Endodermal cell (in vitro differentiated cells): ENCODE measurements around the gene PPP1R14C. TPM values are rescaled to one million over a fixed set of nuclear protein-coding genes. Genes with fewer than 3 reads are reported as not detected.

Experiments used
- DNase-seq: peaks from one replicate; pipeline ENCODE4 v3.0.0-alpha.2; 2017
- H3K27ac ChIP-seq: 2 replicates; pipeline ENCODE4 v1.5.1; 2013; ENCODE audit warnings: mild to moderate bottlenecking, low read depth, low read length, moderate library complexity
- H3K27me3 ChIP-seq: 2 replicates; pipeline ENCODE4 v1.6.1; 2013; ENCODE audit warnings: mild to moderate bottlenecking, low read length, moderate library complexity; ENCODE audit not compliant: insufficient read depth, control insufficient read depth, poor library complexity, severe bottlenecking
- H3K36me3 ChIP-seq: 2 replicates; pipeline ENCODE4 v1.7.0; 2013; ENCODE audit warnings: mild to moderate bottlenecking, low read length, moderate library complexity; ENCODE audit not compliant: control insufficient read depth, insufficient read depth
- H3K4me1 ChIP-seq: one replicate; pipeline ENCODE4 v1.7.0; 2013; ENCODE audit warnings: low read length; ENCODE audit not compliant: control insufficient read depth, insufficient read depth
- H3K4me3 ChIP-seq: 2 replicates; pipeline ENCODE4 v1.5.1; 2013; ENCODE audit warnings: mild to moderate bottlenecking, low read length, moderate library complexity
- H3K9ac ChIP-seq: 2 replicates; pipeline ENCODE4 v1.6.1; 2013; ENCODE audit warnings: mild to moderate bottlenecking, low read length, moderate library complexity; ENCODE audit not compliant: poor library complexity, severe bottlenecking; ENCODE audit errors: extremely low read depth
- H3K9me3 ChIP-seq: 2 replicates; pipeline ENCODE4 v1.6.1; 2013; ENCODE audit warnings: mild to moderate bottlenecking, low read length, moderate library complexity; ENCODE audit not compliant: control insufficient read depth
- H3K27ac Mint-ChIP-seq: 2 replicates; pipeline ENCODE4 v1.8.0; 2020; ENCODE audit warnings: mixed read lengths
- H3K27me3 Mint-ChIP-seq: 2 replicates; pipeline ENCODE4 v1.8.0; 2021; ENCODE audit warnings: mild to moderate bottlenecking, mixed read lengths; ENCODE audit not compliant: insufficient read depth
- H3K36me3 Mint-ChIP-seq: 2 replicates; pipeline ENCODE4 v1.8.0; 2020; ENCODE audit warnings: low read depth, mixed read lengths
- H3K4me1 Mint-ChIP-seq: 2 replicates; pipeline ENCODE4 v1.8.0; 2020; ENCODE audit warnings: mixed read lengths
- H3K4me3 Mint-ChIP-seq: 2 replicates; pipeline ENCODE4 v1.8.0; 2020; ENCODE audit warnings: mild to moderate bottlenecking, moderate library complexity, mixed read lengths
- H3K9me3 Mint-ChIP-seq: 2 replicates; pipeline ENCODE4 v1.8.0; 2020; ENCODE audit warnings: mild to moderate bottlenecking, mixed read lengths
- WGBS, 2 experiments: methylation state at CpG; one replicate each; pipeline versions ENCODE4 v1.1.5 to v1.1.7; 2013; ENCODE audit warnings: missing lambda C conversion rate in 2 of 2, mixed read lengths in 1 of 2; ENCODE audit not compliant: insufficient coverage in 1 of 2, insufficient read length in 1 of 2; 5-methylcytosine and 5-hydroxymethylcytosine counted together
- total RNA-seq, 2 donors: library from RNA; stranded (reverse); fragmentation: NEBNext Ultra II Directional in 1 of 2; extraction: Animal tissue kit (Norgen Biotek cat#: 25700) in 1 of 2; gene quantifications; 2 replicates in 1 of 2; 3 replicates in 1 of 2; pipeline ENCODE4 v1.2.1, GENCODE V29; 2021
- TF ChIP-seq, protein P1 (sequence below): fragments of 200-600 bp; sonication (generic); conservative IDR thresholded peaks from 2 replicates; pipeline ENCODE4 v1.5.0; 2021; ENCODE audit warnings: antibody characterized with exemption, mild to moderate bottlenecking

Gene PPP1R14C
- total RNA-seq, 2 donors from 2014 or later, result 0.20 to 0.29 TPM

DNA sequence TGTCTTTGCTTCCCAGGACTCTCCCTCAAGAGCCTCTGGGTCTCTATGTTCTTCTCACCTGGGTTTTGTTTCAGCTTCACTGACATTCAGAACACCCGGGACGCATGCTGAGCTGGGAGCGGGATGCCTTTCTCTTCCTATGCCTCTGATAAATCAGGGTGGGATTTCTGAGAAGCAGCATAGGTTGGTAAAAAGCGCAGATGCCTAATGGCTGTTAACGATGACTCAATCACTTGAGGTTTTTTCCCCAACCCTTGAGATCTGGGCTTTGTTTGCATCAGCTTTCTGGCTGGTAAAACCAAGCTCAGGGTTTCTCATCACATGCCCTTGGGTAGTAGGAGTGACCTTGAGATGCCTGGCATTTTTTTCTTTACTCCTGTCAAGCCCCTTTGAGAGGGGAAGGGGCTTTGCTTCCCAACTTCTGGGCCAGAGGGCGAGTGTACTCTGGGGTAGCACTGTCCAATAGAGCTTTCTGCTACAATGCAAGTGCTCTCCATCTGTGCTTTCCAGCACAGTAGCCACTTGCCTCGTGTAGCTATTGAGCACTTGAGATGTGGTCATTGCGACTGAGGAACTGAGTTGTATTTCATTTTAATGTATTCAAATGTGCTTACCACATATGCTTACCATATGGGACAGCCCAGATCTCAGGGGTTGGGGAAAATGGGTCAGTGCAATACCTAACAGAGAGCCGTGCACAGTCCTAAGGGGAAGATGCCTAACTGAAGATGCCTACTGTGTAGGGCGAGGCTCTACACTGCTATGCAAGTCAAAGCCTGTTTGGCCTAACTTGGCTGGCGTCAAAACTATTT, 69.1 kb downstream of the PPP1R14C start:
- no peak overlapping the region for H3K27ac Mint-ChIP-seq

DNA sequence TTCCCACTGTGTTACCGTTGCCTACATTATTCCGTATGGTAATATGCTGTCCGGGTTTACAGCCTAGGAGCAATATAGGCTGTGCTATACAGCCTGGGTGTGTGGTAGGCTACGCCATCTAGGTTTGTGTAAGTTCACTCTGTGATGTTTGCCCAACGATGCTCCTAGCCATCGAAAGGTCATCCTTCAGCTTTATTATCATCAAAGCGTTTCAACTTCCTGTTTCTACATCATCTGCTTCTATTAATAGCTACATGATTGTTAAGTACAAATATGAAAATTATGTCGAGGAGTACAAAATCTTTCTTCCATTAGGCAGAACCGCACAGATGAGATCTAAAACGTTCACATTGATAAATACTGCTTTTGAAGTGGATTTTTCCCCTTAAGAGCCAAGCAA, 69.9 kb downstream of the PPP1R14C start:
- Mint-ChIP-seq H3K9me3 (no peaks in the 10 kb centered on the region), H3K27me3 (peaks cover 13% of the 10 kb centered on the region), H3K36me3 (no peaks in the 10 kb centered on the region), H3K4me3 (no peak overlapping the region), H3K27ac (no peak overlapping the region), H3K4me1 (no peaks in the 10 kb centered on the region)
- WGBS, 2 experiments, result 89 to 95% methylated on average over 7 to 10 of the region's 10 CpGs
- H3K9me3 ChIP-seq, result no peaks in the 10 kb centered on the region
- TF ChIP-seq, protein P1, sequence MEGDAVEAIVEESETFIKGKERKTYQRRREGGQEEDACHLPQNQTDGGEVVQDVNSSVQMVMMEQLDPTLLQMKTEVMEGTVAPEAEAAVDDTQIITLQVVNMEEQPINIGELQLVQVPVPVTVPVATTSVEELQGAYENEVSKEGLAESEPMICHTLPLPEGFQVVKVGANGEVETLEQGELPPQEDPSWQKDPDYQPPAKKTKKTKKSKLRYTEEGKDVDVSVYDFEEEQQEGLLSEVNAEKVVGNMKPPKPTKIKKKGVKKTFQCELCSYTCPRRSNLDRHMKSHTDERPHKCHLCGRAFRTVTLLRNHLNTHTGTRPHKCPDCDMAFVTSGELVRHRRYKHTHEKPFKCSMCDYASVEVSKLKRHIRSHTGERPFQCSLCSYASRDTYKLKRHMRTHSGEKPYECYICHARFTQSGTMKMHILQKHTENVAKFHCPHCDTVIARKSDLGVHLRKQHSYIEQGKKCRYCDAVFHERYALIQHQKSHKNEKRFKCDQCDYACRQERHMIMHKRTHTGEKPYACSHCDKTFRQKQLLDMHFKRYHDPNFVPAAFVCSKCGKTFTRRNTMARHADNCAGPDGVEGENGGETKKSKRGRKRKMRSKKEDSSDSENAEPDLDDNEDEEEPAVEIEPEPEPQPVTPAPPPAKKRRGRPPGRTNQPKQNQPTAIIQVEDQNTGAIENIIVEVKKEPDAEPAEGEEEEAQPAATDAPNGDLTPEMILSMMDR, result no peak
- no peaks in the 10 kb centered on the region for H3K4me1 ChIP-seq
- DNase-seq, result no peak
- no peaks in the 10 kb centered on the region for H3K36me3 ChIP-seq
- H3K9ac ChIP-seq, result no peak overlapping the region
- no peak overlapping the region for H3K4me3 ChIP-seq
- peaks cover 8% of the 10 kb centered on the region for H3K27me3 ChIP-seq
- H3K27ac ChIP-seq, result no peak overlapping the region

More for the DNA sequence above, 69.1 kb downstream of the PPP1R14C start:
- Mint-ChIP-seq H3K4me3 (no peak overlapping the region), H3K4me1 (no peaks in the 10 kb centered on the region), H3K27me3 (peaks cover 13% of the 10 kb centered on the region), H3K36me3 (no peaks in the 10 kb centered on the region), H3K9me3 (no peaks in the 10 kb centered on the region)
- DNase-seq, result peak; percentile 59
- no peak overlapping the region for H3K4me3 ChIP-seq
- no peaks in the 10 kb centered on the region for H3K4me1 ChIP-seq
- H3K27ac ChIP-seq, result no peak overlapping the region
- peaks cover 8% of the 10 kb centered on the region for H3K27me3 ChIP-seq
- no peaks in the 10 kb centered on the region for H3K36me3 ChIP-seq
- WGBS, 2 experiments, result 80 to 91% methylated on average over 9 to 11 of the region's 11 CpGs
- TF ChIP-seq, protein P1, result no peak
- H3K9ac ChIP-seq, result no peak overlapping the region
- H3K9me3 ChIP-seq, result no peaks in the 10 kb centered on the region

DNA sequence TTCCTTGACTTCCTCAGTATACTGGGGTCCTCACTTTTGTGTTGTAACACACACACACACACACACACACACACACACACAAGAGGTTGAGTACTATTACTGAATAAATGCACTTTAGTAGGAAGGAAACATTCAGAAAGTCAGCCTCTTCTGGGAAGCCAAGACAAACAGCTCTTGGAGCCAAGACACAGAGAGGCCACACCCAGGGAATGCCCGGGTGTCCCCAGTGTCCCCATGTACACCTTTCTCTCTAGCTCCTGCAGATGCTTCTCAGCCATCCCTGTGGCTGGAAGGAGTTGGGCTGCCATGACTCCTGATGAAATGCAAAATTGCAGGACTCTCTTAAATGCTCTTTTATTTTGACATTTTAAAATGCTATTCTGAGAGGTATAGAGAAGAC, 70.5 kb downstream of the PPP1R14C start:
- no peak overlapping the region for H3K27ac ChIP-seq
- no peak overlapping the region for H3K4me3 Mint-ChIP-seq
- WGBS, 2 experiments, result 67 to 91% methylated on average over 1 of the region's 1 CpG
- no peak overlapping the region for H3K27ac Mint-ChIP-seq
- TF ChIP-seq, protein P1, result no peak
- no peak overlapping the region for H3K9ac ChIP-seq
- no peak for DNase-seq
- no peaks in the 10 kb centered on the region for H3K9me3 ChIP-seq
- peaks cover 13% of the 10 kb centered on the region for H3K27me3 Mint-ChIP-seq
- no peak overlapping the region for H3K4me3 ChIP-seq
- no peaks in the 10 kb centered on the region for H3K9me3 Mint-ChIP-seq
- H3K4me1 ChIP-seq, result no peaks in the 10 kb centered on the region
- H3K4me1 Mint-ChIP-seq, result no peaks in the 10 kb centered on the region
- no peaks in the 10 kb centered on the region for H3K36me3 Mint-ChIP-seq
- H3K36me3 ChIP-seq, result no peaks in the 10 kb centered on the region
- peaks cover 8% of the 10 kb centered on the region for H3K27me3 ChIP-seq
